Left lung (tissue), 14 donors: ENCODE measurements around the gene GNLY. TPM values are rescaled to one million over a fixed set of nuclear protein-coding genes. Genes with fewer than 3 reads are reported as not detected.

Experiments
- ATAC-seq: fragments of 200-7000 bp; cut with Tn5 transposase; one replicate; pipeline ENCODE4 v1.9.1; 2020; ENCODE audit warnings: moderate library complexity
- DNase-seq, 4 donors: peaks; one replicate each; pipeline ENCODE4 v3.0.0-alpha.2; 2013 to 2020
- H3K27ac ChIP-seq, 2 donors: fragments of 200-600 bp; sonication (generic) in 1 of 2; one replicate each; pipeline versions ENCODE4 v1.5.0 to v1.8.0; 2020 to 2021
- H3K27me3 ChIP-seq, 2 donors: fragments of 200-600 bp; sonication (generic) in 1 of 2; one replicate each; pipeline versions ENCODE4 v1.5.0 to v1.8.0; 2020 to 2021
- H3K36me3 ChIP-seq, 2 donors: fragments of 200-600 bp; sonication (generic) in 1 of 2; one replicate each; pipeline versions ENCODE4 v1.5.0 to v1.8.0; 2020 to 2021
- H3K4me1 ChIP-seq, 2 donors: fragments of 200-600 bp; one replicate each; pipeline ENCODE4 v1.8.0; 2021
- H3K4me3 ChIP-seq, 2 donors: fragments of 200-600 bp; sonication (generic) in 1 of 2; one replicate each; pipeline versions ENCODE4 v1.5.0 to v1.8.0; 2020 to 2021; ENCODE audit warnings: mild to moderate bottlenecking in 1 of 2
- H3K9me3 ChIP-seq, 2 donors: fragments of 200-600 bp; sonication (generic) in 1 of 2; one replicate each; pipeline versions ENCODE4 v1.5.0 to v1.8.0; 2020 to 2021
- CTCF ChIP-seq, 2 donors: fragments of 200-600 bp; sonication (generic) in 1 of 2; IDR thresholded peaks; one replicate each; pipeline versions ENCODE4 v1.5.0 to v1.8.0; 2021; ENCODE audit warnings: antibody characterized with exemption in 2 of 2
- intact Hi-C, 2 donors: fragments of 100-400 bp; cut with DNase I; formaldehyde crosslinking; loops; one replicate each; pipeline versions ENCODE4 v1.11.2 to v1.14.2; 2022
- long read RNA-seq, 12 donors: library from polyadenylated mRNA in 2 of 12; unstranded in 2 of 12; transcript quantifications; one replicate each; pipeline ENCODE4 v2.0.0 and lab custom pipeline, GENCODE V29; 2019 to 2026
- polyA plus RNA-seq, 6 donors: library from polyadenylated mRNA; unstranded; fragments of 120-200 nt; gene quantifications; one replicate each; pipeline ENCODE4 v1.2.1, GENCODE V29; 2013; ENCODE audit not compliant: insufficient read length in 6 of 6
- total RNA-seq, 2 donors: library from RNA; stranded (reverse); fragmentation: NEBNext Ultra II Directional; extraction: Animal tissue kit (Norgen Biotek cat#: 25700); gene quantifications; one replicate each; pipeline ENCODE4 v1.2.1, GENCODE V29; 2021
- donor health status: DM: no; HTN: yes; CAD: no.
- donor health status: DM: no; HTN: no; CAD: no.

GNLY gene
- total RNA-seq: 10 to 100 TPM in 1 of 2 donors, 1 to 10 TPM in 1; 9.2 to 10.5 TPM
- polyA plus RNA-seq: 1 to 10 TPM in 5 of 6 donors, under 1 TPM in 1; 0.90 to 7.4 (median 2.0) TPM
- long read RNA-seq, donor 1, partial matches to known transcripts: 0 of 1 reads
- long read RNA-seq, donor 1, other reads (novel, unspliced or antisense): 0 of 1 reads
- long read RNA-seq, donor 2, partial matches to known transcripts: 0 of 1 reads
- long read RNA-seq, donor 2, other reads (novel, unspliced or antisense): 0 of 1 reads
- long read RNA-seq, donor 3, partial matches to known transcripts: 0 of 2 reads
- long read RNA-seq, donor 3, other reads (novel, unspliced or antisense): 0 of 2 reads
- long read RNA-seq, donor 4, transcript GNLY-201 (5 exons, 846 nt): major isoform, 5 of 6 reads
- long read RNA-seq, donor 4, partial matches to known transcripts: 0 of 6 reads
- long read RNA-seq, donor 4, other reads (novel, unspliced or antisense): 1 of 6 reads
- long read RNA-seq, donor 5, partial matches to known transcripts: 0 of 3 reads
- long read RNA-seq, donor 5, other reads (novel, unspliced or antisense): 0 of 3 reads
- long read RNA-seq, donor 6, partial matches to known transcripts: 0 of 1 reads
- long read RNA-seq, donor 6, other reads (novel, unspliced or antisense): 0 of 1 reads
- long read RNA-seq, donor 7, partial matches to known transcripts: 0 of 2 reads
- long read RNA-seq, donor 7, other reads (novel, unspliced or antisense): 0 of 2 reads
- long read RNA-seq, donor 8: 0 reads
- long read RNA-seq, donor 9: 0 reads
- long read RNA-seq, donor 10, transcript GNLY-201 (5 exons, 846 nt): major isoform, 5 of 9 reads
- long read RNA-seq, donor 10, partial matches to known transcripts: 2 of 9 reads
- long read RNA-seq, donor 10, other reads (novel, unspliced or antisense): 2 of 9 reads
- long read RNA-seq, donor 11, partial matches to known transcripts: 0 of 1 reads
- long read RNA-seq, donor 11, other reads (novel, unspliced or antisense): 0 of 1 reads
- long read RNA-seq, donor 12, partial matches to known transcripts: 0 of 1 reads
- long read RNA-seq, donor 12, other reads (novel, unspliced or antisense): 0 of 1 reads

- intact Hi-C loops: no loop called here
- no peaks in the 10 kb centered on the region for H3K9me3 ChIP-seq
- peak; percentile 70 for ATAC-seq
- DNase-seq: no peak
- no peak for TF ChIP-seq CTCF (IDR thresholded peaks at IDR 0.05)
- no peaks in the 10 kb centered on the region for H3K36me3 ChIP-seq
- H3K27ac ChIP-seq: no peak within 1 kb of the TSS
- H3K4me1 ChIP-seq: peaks cover 0 to 19% of the 10 kb centered on the region in 2 donors
- H3K4me3 ChIP-seq: no peak within 1 kb of the TSS
- no peaks in the 10 kb centered on the region for H3K27me3 ChIP-seq
Observed at GRCh38 chr2:85694052-85695025, at the start of gene GNLY. GNLY (plus strand) TSS chr2:85694358; CDS start chr2:85694419, 61 bp downstream.

GRCh38 chr2:85644909-85645308 is 49.2 kb upstream of the GNLY start:
- intact Hi-C loops: loop anchor here in 1 of 2 donors (5.0 kb wide), 1 partner anchor 167 kb away; no protein-coding TSS in a partner anchor
- H3K4me3 ChIP-seq: no peak overlapping the region
- peaks cover 6 to 19% of the 10 kb centered on the region in 2 donors for H3K4me1 ChIP-seq
- ATAC-seq: no peak
- H3K27me3 ChIP-seq: no peaks in the 10 kb centered on the region
- TF ChIP-seq CTCF (IDR thresholded peaks at IDR 0.05): no peak
- H3K27ac ChIP-seq: no peak overlapping the region
- peaks cover 0 to 100% of the 10 kb centered on the region in 2 donors for H3K36me3 ChIP-seq
- H3K9me3 ChIP-seq: no peaks in the 10 kb centered on the region
- DNase-seq: no peak

- intact Hi-C loops: no loop called here
- no peak overlapping the region for H3K27ac ChIP-seq
- TF ChIP-seq CTCF (IDR thresholded peaks at IDR 0.05): no peak
- H3K4me1 ChIP-seq: peaks cover 6 to 20% of the 10 kb centered on the region in 2 donors
- no peaks in the 10 kb centered on the region for H3K9me3 ChIP-seq
- DNase-seq (no peak), ATAC-seq (no peak)
- H3K27me3 ChIP-seq: no peaks in the 10 kb centered on the region
- H3K36me3 ChIP-seq: peaks cover 0 to 100% of the 10 kb centered on the region in 2 donors
- H3K4me3 ChIP-seq: no peak overlapping the region
Observed at GRCh38 chr2:85646166-85646565, 48.0 kb upstream of the GNLY start.

- H3K27me3 ChIP-seq: no peaks in the 10 kb centered on the region
- TF ChIP-seq CTCF (IDR thresholded peaks at IDR 0.05): no peak
- intact Hi-C loops: no loop called here
- peak overlapping the region; percentile 25 to 62 for H3K27ac ChIP-seq
- peaks cover 0 to 96% of the 10 kb centered on the region in 2 donors for H3K36me3 ChIP-seq
- no peak overlapping the region for H3K4me3 ChIP-seq
- peaks cover 10 to 20% of the 10 kb centered on the region in 2 donors for H3K4me1 ChIP-seq
- ATAC-seq (no peak), DNase-seq (no peak)
- H3K9me3 ChIP-seq: no peaks in the 10 kb centered on the region
Observed at GRCh38 chr2:85647823-85648526, 46.2 kb upstream of the GNLY start.
